ENCODE measurements around the gene SLC4A2. TPM values are rescaled to one million over a fixed set of nuclear protein-coding genes. Genes with fewer than 3 reads are reported as not detected.

Gene SLC4A2
- total and polyA plus RNA-seq, 2 of the 8 experiments (the other 6 are each of a cell fraction or from before 2014, with no cell fraction given) = 72.6 to 147 TPM

GRCh38 chr7:151060416-151061212, 1.2 kb downstream of the SLC4A2 start (continued):
- TF ChIP-seq JUND (IDR thresholded peaks at IDR 0.05; ENCODE audit: low read length) (no peak), SUZ12 (IDR thresholded peaks at IDR 0.05; ENCODE audit: low read length) (no peak), RAD21 (IDR thresholded peaks at IDR 0.05 in 1 of 2, conservative IDR thresholded peaks at IDR 0.05 in 1 of 2; ENCODE audit: low read depth in 2 of 2, low read length in 2 of 2) (no peak)

All from H1 (cell line).